Measurements from ENCODE around the gene OR6J1.

OR6J1 gene

GRCh38 chr14:22668417-22668816 is 24.3 kb upstream of the OR6J1 start:
- H3K4me1 ChIP-seq (ENCODE audit: control insufficient read depth, insufficient read depth, low read length) = peaks cover 2% of the 10 kb centered on the region
- no peaks in the 10 kb centered on the region for H3K36me3 ChIP-seq (ENCODE audit: control insufficient read depth in 2 of 2, insufficient read depth in 2 of 2, low read length in 2 of 2)
- H3K27me3 ChIP-seq (ENCODE audit: control insufficient read depth in 1 of 2, insufficient read depth in 2 of 2, low read length in 2 of 2) = no peaks in the 10 kb centered on the region
- H3K4me3 ChIP-seq (ENCODE audit: low read length in 2 of 2) = no peak overlapping the region
- H3K9ac ChIP-seq (ENCODE audit: low read length in 2 of 2) = no peak overlapping the region
- no peaks in the 10 kb centered on the region for H3K9me3 ChIP-seq (ENCODE audit: control insufficient read depth in 2 of 2, low read length in 2 of 2)
- no peak overlapping the region for H3K27ac ChIP-seq (ENCODE audit: low read length)

GRCh38 chr14:22667881-22668280 is 23.7 kb upstream of the OR6J1 start:
- Histone ChIP-seq H3K36me3 (ENCODE audit: control insufficient read depth in 2 of 2, insufficient read depth in 2 of 2, low read length in 2 of 2) (no peaks in the 10 kb centered on the region), H3K9ac (ENCODE audit: low read length in 2 of 2) (no peak overlapping the region), H3K9me3 (ENCODE audit: control insufficient read depth in 2 of 2, low read length in 2 of 2) (no peaks in the 10 kb centered on the region), H3K4me3 (ENCODE audit: low read length in 2 of 2) (no peak overlapping the region), H3K27me3 (ENCODE audit: control insufficient read depth in 1 of 2, insufficient read depth in 2 of 2, low read length in 2 of 2) (no peaks in the 10 kb centered on the region), H3K27ac (ENCODE audit: low read length) (no peak overlapping the region), H3K4me1 (ENCODE audit: control insufficient read depth, insufficient read depth, low read length) (peaks cover 2% of the 10 kb centered on the region)

- peaks cover 2% of the 10 kb centered on the region for H3K4me1 ChIP-seq (ENCODE audit: control insufficient read depth, insufficient read depth, low read length)
- H3K27ac ChIP-seq (ENCODE audit: low read length) = no peak overlapping the region
- H3K27me3 ChIP-seq (ENCODE audit: control insufficient read depth in 1 of 2, insufficient read depth in 2 of 2, low read length in 2 of 2) = no peaks in the 10 kb centered on the region
- H3K36me3 ChIP-seq (ENCODE audit: control insufficient read depth in 2 of 2, insufficient read depth in 2 of 2, low read length in 2 of 2) = no peaks in the 10 kb centered on the region
- H3K9me3 ChIP-seq (ENCODE audit: control insufficient read depth in 2 of 2, low read length in 2 of 2) = no peaks in the 10 kb centered on the region
- no peak overlapping the region for H3K9ac ChIP-seq (ENCODE audit: low read length in 2 of 2)
- no peak overlapping the region for H3K4me3 ChIP-seq (ENCODE audit: low read length in 2 of 2)
These were observed 22.2 kb upstream of the OR6J1 start for GRCh38 chr14:22666203-22666893.

GRCh38 chr14:22664261-22664660 is 20.1 kb upstream of the OR6J1 start:
- H3K4me3 ChIP-seq (ENCODE audit: low read length in 2 of 2) = no peak overlapping the region
- H3K36me3 ChIP-seq (ENCODE audit: control insufficient read depth in 2 of 2, insufficient read depth in 2 of 2, low read length in 2 of 2) = no peaks in the 10 kb centered on the region
- peaks cover 2% of the 10 kb centered on the region for H3K4me1 ChIP-seq (ENCODE audit: control insufficient read depth, insufficient read depth, low read length)
- no peak overlapping the region for H3K9ac ChIP-seq (ENCODE audit: low read length in 2 of 2)
- no peak overlapping the region for H3K27ac ChIP-seq (ENCODE audit: low read length)
- H3K9me3 ChIP-seq (ENCODE audit: control insufficient read depth in 2 of 2, low read length in 2 of 2) = no peaks in the 10 kb centered on the region
- no peaks in the 10 kb centered on the region for H3K27me3 ChIP-seq (ENCODE audit: control insufficient read depth in 1 of 2, insufficient read depth in 2 of 2, low read length in 2 of 2)

GRCh38 chr14:22660654-22661053 is 16.5 kb upstream of the OR6J1 start:
- H3K9ac ChIP-seq (ENCODE audit: low read length in 2 of 2) = no peak overlapping the region
- H3K27ac ChIP-seq (ENCODE audit: low read length) = no peak overlapping the region
- no peaks in the 10 kb centered on the region for H3K9me3 ChIP-seq (ENCODE audit: control insufficient read depth in 2 of 2, low read length in 2 of 2)
- H3K4me3 ChIP-seq (ENCODE audit: low read length in 2 of 2) = no peak overlapping the region
- no peaks in the 10 kb centered on the region for H3K36me3 ChIP-seq (ENCODE audit: control insufficient read depth in 2 of 2, insufficient read depth in 2 of 2, low read length in 2 of 2)
- peaks cover 9% of the 10 kb centered on the region for H3K4me1 ChIP-seq (ENCODE audit: control insufficient read depth, insufficient read depth, low read length)
- H3K27me3 ChIP-seq (ENCODE audit: control insufficient read depth in 1 of 2, insufficient read depth in 2 of 2, low read length in 2 of 2) = no peaks in the 10 kb centered on the region

- no peaks in the 10 kb centered on the region for H3K9me3 ChIP-seq (ENCODE audit: control insufficient read depth in 2 of 2, low read length in 2 of 2)
- no peak overlapping the region for H3K4me3 ChIP-seq (ENCODE audit: low read length in 2 of 2)
- no peaks in the 10 kb centered on the region for H3K36me3 ChIP-seq (ENCODE audit: control insufficient read depth in 2 of 2, insufficient read depth in 2 of 2, low read length in 2 of 2)
- H3K4me1 ChIP-seq (ENCODE audit: control insufficient read depth, insufficient read depth, low read length) = peaks cover 9% of the 10 kb centered on the region
- H3K27me3 ChIP-seq (ENCODE audit: control insufficient read depth in 1 of 2, insufficient read depth in 2 of 2, low read length in 2 of 2) = no peaks in the 10 kb centered on the region
- no peak overlapping the region for H3K27ac ChIP-seq (ENCODE audit: low read length)
- H3K9ac ChIP-seq (ENCODE audit: low read length in 2 of 2) = no peak overlapping the region
These were observed 14.8 kb upstream of the OR6J1 start for GRCh38 chr14:22658946-22659345.

- Histone ChIP-seq H3K9ac (ENCODE audit: low read length in 2 of 2) (no peak overlapping the region), H3K4me1 (ENCODE audit: control insufficient read depth, insufficient read depth, low read length) (peaks cover 15% of the 10 kb centered on the region), H3K27ac (ENCODE audit: low read length) (no peak overlapping the region), H3K36me3 (ENCODE audit: control insufficient read depth in 2 of 2, insufficient read depth in 2 of 2, low read length in 2 of 2) (no peaks in the 10 kb centered on the region), H3K27me3 (ENCODE audit: control insufficient read depth in 1 of 2, insufficient read depth in 2 of 2, low read length in 2 of 2) (no peaks in the 10 kb centered on the region), H3K9me3 (ENCODE audit: control insufficient read depth in 2 of 2, low read length in 2 of 2) (no peaks in the 10 kb centered on the region), H3K4me3 (ENCODE audit: low read length in 2 of 2) (no peak overlapping the region)
These were observed 13.7 kb upstream of the OR6J1 start for GRCh38 chr14:22657861-22658260.

- H3K27ac ChIP-seq (ENCODE audit: low read length) = no peak overlapping the region
- H3K4me3 ChIP-seq (ENCODE audit: low read length in 2 of 2) = no peak overlapping the region
- peaks cover 15% of the 10 kb centered on the region for H3K4me1 ChIP-seq (ENCODE audit: control insufficient read depth, insufficient read depth, low read length)
- H3K9me3 ChIP-seq (ENCODE audit: control insufficient read depth in 2 of 2, low read length in 2 of 2) = no peaks in the 10 kb centered on the region
- no peaks in the 10 kb centered on the region for H3K36me3 ChIP-seq (ENCODE audit: control insufficient read depth in 2 of 2, insufficient read depth in 2 of 2, low read length in 2 of 2)
- H3K27me3 ChIP-seq (ENCODE audit: control insufficient read depth in 1 of 2, insufficient read depth in 2 of 2, low read length in 2 of 2) = no peaks in the 10 kb centered on the region
- peak overlapping the region in 1 of 2 donors; percentile 21 for H3K9ac ChIP-seq (ENCODE audit: low read length in 2 of 2)
These were observed 13.0 kb upstream of the OR6J1 start for GRCh38 chr14:22656945-22657731.

GRCh38 chr14:22656226-22656625 is 12.1 kb upstream of the OR6J1 start:
- Histone ChIP-seq H3K36me3 (ENCODE audit: control insufficient read depth in 2 of 2, insufficient read depth in 2 of 2, low read length in 2 of 2) (no peaks in the 10 kb centered on the region), H3K27me3 (ENCODE audit: control insufficient read depth in 1 of 2, insufficient read depth in 2 of 2, low read length in 2 of 2) (no peaks in the 10 kb centered on the region)

GRCh38 chr14:22653012-22653621 is 9.0 kb upstream of the OR6J1 start:
- Histone ChIP-seq H3K27ac (ENCODE audit: low read length) (no peak overlapping the region), H3K9ac (ENCODE audit: low read length in 2 of 2) (no peak overlapping the region), H3K27me3 (ENCODE audit: control insufficient read depth in 1 of 2, insufficient read depth in 2 of 2, low read length in 2 of 2) (no peaks in the 10 kb centered on the region), H3K4me1 (ENCODE audit: control insufficient read depth, insufficient read depth, low read length) (peaks cover 15% of the 10 kb centered on the region), H3K9me3 (ENCODE audit: control insufficient read depth in 2 of 2, low read length in 2 of 2) (no peaks in the 10 kb centered on the region), H3K4me3 (ENCODE audit: low read length in 2 of 2) (no peak overlapping the region), H3K36me3 (ENCODE audit: control insufficient read depth in 2 of 2, insufficient read depth in 2 of 2, low read length in 2 of 2) (no peaks in the 10 kb centered on the region)

More at GRCh38 chr14:22656226-22656625, 12.1 kb upstream of the OR6J1 start:
- H3K27ac ChIP-seq (ENCODE audit: low read length) = no peak overlapping the region
- no peak overlapping the region for H3K4me3 ChIP-seq (ENCODE audit: low read length in 2 of 2)
- H3K9ac ChIP-seq (ENCODE audit: low read length in 2 of 2) = no peak overlapping the region
- H3K4me1 ChIP-seq (ENCODE audit: control insufficient read depth, insufficient read depth, low read length) = peaks cover 15% of the 10 kb centered on the region
- no peaks in the 10 kb centered on the region for H3K9me3 ChIP-seq (ENCODE audit: control insufficient read depth in 2 of 2, low read length in 2 of 2)
